HEK293 (cell line): ENCODE data around the gene PRR15.

Source experiments
- CTCF ChIA-PET: fragments of 350-600 bp; formaldehyde crosslinking; extraction: SDS; loops from one replicate; lab custom pipeline; 2021; ENCODE audit warnings: antibody characterized with exemption; lab: Yijun Ruan, JAX
- POLR2A ChIA-PET: fragments of 300-600 bp; formaldehyde crosslinking; extraction: SDS; loops from one replicate; lab custom pipeline; 2020; ENCODE audit warnings: antibody characterized with exemption, inconsistent platforms; lab: Yijun Ruan, JAX
- H3K27ac ChIP-seq: fragments of 200-500 bp; sonication (Bioruptor generic); 2 replicates; pipeline ENCODE4 v1.5.1; 2014; ENCODE audit warnings: low read depth, low read length, control low read depth, inconsistent platforms; ENCODE audit errors: extremely low read depth
- H3K36me3 ChIP-seq, 2 experiments: fragments of 200-500 bp in 1 of 2; sonication (Bioruptor generic) in 1 of 2; 1 replicate in 1 of 2; 2 replicates in 1 of 2; pipeline ENCODE4 v1.5.1; 2014 to 2017; ENCODE audit warnings: inconsistent platforms in 2 of 2, low read length in 2 of 2; ENCODE audit not compliant: control insufficient read depth in 2 of 2, insufficient read depth in 1 of 2
- H3K4me1 ChIP-seq: fragments of 200-500 bp; sonication (Bioruptor generic); 2 replicates; pipeline ENCODE4 v1.5.1; 2014; ENCODE audit warnings: mild to moderate bottlenecking, low read length, inconsistent platforms; ENCODE audit not compliant: control insufficient read depth, insufficient read depth
- H3K4me3 ChIP-seq: 2 replicates; pipeline ENCODE4 v1.5.1; 2011; ENCODE audit warnings: low read depth, mild to moderate bottlenecking, control low read depth, low read length, moderate library complexity
- H3K9me3 ChIP-seq: fragments of 200-500 bp; sonication (Bioruptor generic); 2 replicates; pipeline ENCODE4 v1.5.1; 2014; ENCODE audit warnings: low read depth, low read length, inconsistent platforms; ENCODE audit not compliant: control insufficient read depth, insufficient read depth
- KLF1 ChIP-seq: fragments of 450-650 bp; formaldehyde crosslinking; IDR thresholded peaks from 2 replicates; pipeline ENCODE4 v1.5.1; 2016; ENCODE audit warnings: missing biosample characterization, missing genetic modification characterization
- KLF7 ChIP-seq: fragments of 450-650 bp; formaldehyde crosslinking; IDR thresholded peaks from 2 replicates; pipeline ENCODE4 v1.5.1; 2016; ENCODE audit warnings: missing biosample characterization, missing genetic modification characterization, borderline replicate concordance
- KLF9 ChIP-seq: fragments of 450-650 bp; formaldehyde crosslinking; IDR thresholded peaks from 2 replicates; pipeline ENCODE4 v1.5.1; 2016; ENCODE audit warnings: missing biosample characterization, missing genetic modification characterization, low read depth
- MEIS1 ChIP-seq: sonication (generic); formaldehyde crosslinking; IDR thresholded peaks from 2 replicates; pipeline ENCODE4 v1.8.1; 2022; ENCODE audit warnings: missing genetic modification reagents, mild to moderate bottlenecking, borderline replicate concordance
- YY2 ChIP-seq: fragments of 450-650 bp; formaldehyde crosslinking; IDR thresholded peaks from 2 replicates; pipeline ENCODE4 v1.5.1; 2016; ENCODE audit warnings: missing biosample characterization, missing genetic modification characterization
- ZBTB26 ChIP-seq: fragments of 450-650 bp; formaldehyde crosslinking; optimal IDR thresholded peaks from 2 replicates; pipeline ENCODE3; 2016; ENCODE audit warnings: missing biosample characterization, mild to moderate bottlenecking, missing genetic modification characterization
- ZBTB7A ChIP-seq: fragments of 450-650 bp; formaldehyde crosslinking; IDR thresholded peaks from 2 replicates; pipeline ENCODE4 v1.5.1; 2016; ENCODE audit warnings: low read depth, missing biosample characterization, missing genetic modification characterization
- ZBTB8A ChIP-seq: fragments of 450-650 bp; formaldehyde crosslinking; IDR thresholded peaks from 2 replicates; pipeline ENCODE4 v1.5.1; 2016; ENCODE audit warnings: missing biosample characterization, missing genetic modification characterization
- ZFP37 ChIP-seq: fragments of 450-650 bp; formaldehyde crosslinking; IDR thresholded peaks from 2 replicates; pipeline ENCODE4 v1.5.1; 2016; ENCODE audit warnings: missing biosample characterization, missing genetic modification characterization
- ZFP41 ChIP-seq: fragments of 450-650 bp; formaldehyde crosslinking; IDR thresholded peaks from 2 replicates; pipeline ENCODE4 v1.5.1; 2016; ENCODE audit warnings: missing biosample characterization, missing genetic modification characterization, borderline replicate concordance
- ZNF114 ChIP-seq: fragments of 450-650 bp; formaldehyde crosslinking; IDR thresholded peaks from 2 replicates; pipeline ENCODE4 v1.5.0; 2017; ENCODE audit warnings: missing biosample characterization, missing genetic modification characterization
- ZNF133 ChIP-seq: fragments of 450-650 bp; formaldehyde crosslinking; IDR thresholded peaks from 2 replicates; pipeline ENCODE4 v1.5.1; 2016; ENCODE audit warnings: missing biosample characterization, missing genetic modification characterization
- ZNF157 ChIP-seq: fragments of 450-650 bp; formaldehyde crosslinking; IDR thresholded peaks from 2 replicates; pipeline ENCODE4 v1.5.1; 2016; ENCODE audit warnings: missing biosample characterization, missing genetic modification characterization
- ZNF202 ChIP-seq: fragments of 450-650 bp; formaldehyde crosslinking; IDR thresholded peaks from 2 replicates; pipeline ENCODE4 v1.5.1; 2016; ENCODE audit warnings: missing biosample characterization, missing genetic modification characterization, borderline replicate concordance
- ZNF214 ChIP-seq: fragments of 450-650 bp; formaldehyde crosslinking; IDR thresholded peaks from 2 replicates; pipeline ENCODE4 v1.5.1; 2017; ENCODE audit warnings: missing biosample characterization, mild to moderate bottlenecking, missing genetic modification characterization, borderline replicate concordance
- ZNF292 ChIP-seq: fragments of 450-650 bp; formaldehyde crosslinking; IDR thresholded peaks from 2 replicates; pipeline ENCODE4 v1.5.1; 2016; ENCODE audit warnings: low read depth, missing biosample characterization, missing genetic modification characterization, borderline replicate concordance
- ZNF394 ChIP-seq: fragments of 450-650 bp; formaldehyde crosslinking; IDR thresholded peaks from 2 replicates; pipeline ENCODE4 v1.5.1; 2016; ENCODE audit warnings: missing biosample characterization, missing genetic modification characterization, mild to moderate bottlenecking, moderate library complexity, borderline replicate concordance
- ZNF416 ChIP-seq: fragments of 450-650 bp; formaldehyde crosslinking; IDR thresholded peaks from 2 replicates; pipeline ENCODE4 v1.5.1; 2016; ENCODE audit warnings: missing biosample characterization, missing genetic modification characterization
- ZNF449 ChIP-seq: fragments of 450-650 bp; formaldehyde crosslinking; IDR thresholded peaks from 2 replicates; pipeline ENCODE4 v1.5.1; 2017; ENCODE audit warnings: missing biosample characterization, mild to moderate bottlenecking, missing genetic modification characterization, moderate library complexity
- ZNF544 ChIP-seq: fragments of 450-650 bp; formaldehyde crosslinking; IDR thresholded peaks from 2 replicates; pipeline ENCODE4 v1.5.0; 2017; ENCODE audit warnings: missing biosample characterization, missing genetic modification characterization
- ZNF571 ChIP-seq: fragments of 450-650 bp; formaldehyde crosslinking; IDR thresholded peaks from 2 replicates; pipeline ENCODE4 v1.5.0; 2017; ENCODE audit warnings: missing biosample characterization, missing genetic modification characterization
- ZNF626 ChIP-seq: fragments of 450-650 bp; sonication (Bioruptor Pico); formaldehyde crosslinking; IDR thresholded peaks from 2 replicates; pipeline ENCODE4 v1.5.1; 2018; ENCODE audit warnings: missing biosample characterization, missing genetic modification characterization, inconsistent platforms
- ZNF660 ChIP-seq: fragments of 450-650 bp; IDR thresholded peaks from 2 replicates; pipeline ENCODE4 v1.5.1; 2018; ENCODE audit warnings: missing biosample characterization, mild to moderate bottlenecking, missing genetic modification characterization
- ZNF747 ChIP-seq: fragments of 450-650 bp; formaldehyde crosslinking; IDR thresholded peaks from 2 replicates; pipeline ENCODE4 v1.5.1; 2016; ENCODE audit warnings: missing biosample characterization, missing genetic modification characterization
- ZNF792 ChIP-seq: fragments of 450-650 bp; formaldehyde crosslinking; IDR thresholded peaks from 2 replicates; pipeline ENCODE4 v1.5.1; 2016; ENCODE audit warnings: missing biosample characterization, missing genetic modification characterization
- ZNF837 ChIP-seq: fragments of 450-650 bp; formaldehyde crosslinking; IDR thresholded peaks from 2 replicates; pipeline ENCODE4 v1.5.1; 2016; ENCODE audit warnings: missing biosample characterization, missing genetic modification characterization
- ZSCAN23 ChIP-seq: fragments of 450-650 bp; formaldehyde crosslinking; IDR thresholded peaks from 2 replicates; pipeline ENCODE4 v1.5.1; 2016; ENCODE audit warnings: missing biosample characterization, missing genetic modification characterization
- ZSCAN4 ChIP-seq: fragments of 450-650 bp; formaldehyde crosslinking; IDR thresholded peaks from 2 replicates; pipeline ENCODE4 v1.5.1; 2017; ENCODE audit warnings: missing biosample characterization, missing genetic modification characterization
- TF ChIP-seq, protein P1 (sequence below): fragments of 450-650 bp; formaldehyde crosslinking; IDR thresholded peaks from 2 replicates; pipeline ENCODE4 v1.5.1; 2016; ENCODE audit warnings: missing biosample characterization, missing genetic modification characterization

PRR15 gene

DNA sequence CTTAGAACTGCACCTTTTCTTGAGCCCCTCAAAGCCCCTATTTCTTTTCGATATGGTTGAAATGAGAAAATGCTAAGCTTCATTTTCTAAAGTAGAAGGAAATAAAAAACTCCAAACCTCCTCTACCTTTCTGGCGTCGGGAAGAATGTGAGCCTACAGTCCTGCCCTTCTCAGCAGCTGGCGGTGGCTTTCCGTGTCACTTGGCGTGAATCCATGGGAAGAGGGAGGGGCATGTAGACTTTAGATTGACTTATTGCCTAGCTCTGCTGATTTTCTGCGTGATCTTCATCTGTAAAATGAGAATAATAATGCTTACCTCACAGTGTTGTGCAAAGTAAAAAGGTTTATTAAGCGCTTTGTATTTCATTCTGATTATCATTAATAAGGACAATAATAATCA, 35.0 kb downstream of the PRR15 start (continued):
- TF ChIP-seq, protein P1, sequence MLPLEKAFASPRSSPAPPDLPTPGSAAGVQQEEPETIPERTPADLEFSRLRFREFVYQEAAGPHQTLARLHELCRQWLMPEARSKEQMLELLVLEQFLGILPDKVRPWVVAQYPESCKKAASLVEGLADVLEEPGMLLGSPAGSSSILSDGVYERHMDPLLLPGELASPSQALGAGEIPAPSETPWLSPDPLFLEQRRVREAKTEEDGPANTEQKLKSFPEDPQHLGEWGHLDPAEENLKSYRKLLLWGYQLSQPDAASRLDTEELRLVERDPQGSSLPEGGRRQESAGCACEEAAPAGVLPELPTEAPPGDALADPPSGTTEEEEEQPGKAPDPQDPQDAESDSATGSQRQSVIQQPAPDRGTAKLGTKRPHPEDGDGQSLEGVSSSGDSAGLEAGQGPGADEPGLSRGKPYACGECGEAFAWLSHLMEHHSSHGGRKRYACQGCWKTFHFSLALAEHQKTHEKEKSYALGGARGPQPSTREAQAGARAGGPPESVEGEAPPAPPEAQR, result no peak
- TF ChIP-seq ZNF133 (tag by site-specific recombination), result no peak
- TF ChIP-seq ZNF157, result no peak
- no peak for TF ChIP-seq ZSCAN23 (tag by site-specific recombination)
- TF ChIP-seq ZNF394 (tag by site-specific recombination), result no peak

GRCh38 chr7:29599026-29599425, 35.4 kb downstream of the PRR15 start:
- POLR2A ChIA-PET, result no interaction called here
- Histone ChIP-seq H3K9me3 (no peaks in the 10 kb centered on the region), H3K36me3 (no peaks in the 10 kb centered on the region), H3K4me3 (no peak overlapping the region), H3K4me1 (no peaks in the 10 kb centered on the region), H3K27ac (no peak overlapping the region)
- CTCF ChIA-PET, result interaction anchor here (0.6 to 1.2 kb wide), 2 partner anchors 11 to 673 kb away, joined by 3 read pairs; no protein-coding TSS in a partner anchor
- peak; percentile 71 for TF ChIP-seq ZNF660
- no peak for TF ChIP-seq ZBTB26 (tag by site-specific recombination)
- TF ChIP-seq ZNF292, result no peak

GRCh38 chr7:29600661-29601060, 37.0 kb downstream of the PRR15 start:
- Histone ChIP-seq H3K4me1 (no peaks in the 10 kb centered on the region), H3K36me3 (no peaks in the 10 kb centered on the region), H3K27ac (no peak overlapping the region), H3K9me3 (no peaks in the 10 kb centered on the region), H3K4me3 (no peak overlapping the region)
- POLR2A ChIA-PET, result no interaction called here
- CTCF ChIA-PET, result no interaction called here
- TF ChIP-seq ZBTB8A (tag by site-specific recombination), result no peak
- TF ChIP-seq MEIS1 (CRISPR knock-in tag), result no peak
- TF ChIP-seq KLF1 (tag by site-specific recombination), result no peak
- TF ChIP-seq ZNF747 (tag by site-specific recombination), result no peak
- no peak for TF ChIP-seq ZNF416 (tag by site-specific recombination)
- no peak for TF ChIP-seq ZNF292
- TF ChIP-seq KLF7 (tag by site-specific recombination), result no peak
- no peak for TF ChIP-seq ZFP37 (tag by site-specific recombination)
- no peak for TF ChIP-seq ZNF544 (tag by site-specific recombination)
- no peak for TF ChIP-seq ZBTB7A

GRCh38 chr7:29604052-29604451, 40.4 kb downstream of the PRR15 start:
- POLR2A ChIA-PET, result no interaction called here
- CTCF ChIA-PET, result no interaction called here
- no peaks in the 10 kb centered on the region for H3K4me1 ChIP-seq
- H3K9me3 ChIP-seq, result no peaks in the 10 kb centered on the region
- no peaks in the 10 kb centered on the region for H3K36me3 ChIP-seq
- no peak overlapping the region for H3K27ac ChIP-seq
- TF ChIP-seq ZNF214 (no peak), ZNF202 (tag by site-specific recombination) (no peak), ZFP41 (no peak), ZNF626 (tag by site-specific recombination) (no peak), ZNF792 (no peak), YY2 (tag by site-specific recombination) (no peak), ZNF449 (tag by site-specific recombination) (no peak), ZNF837 (tag by site-specific recombination) (no peak), ZNF571 (no peak), KLF9 (tag by site-specific recombination) (no peak), ZNF114 (tag by site-specific recombination) (no peak), ZSCAN4 (tag by site-specific recombination) (no peak)
- no peak overlapping the region for H3K4me3 ChIP-seq
